Sigmoid colon (tissue), 7 donors: Measurements from ENCODE around the gene FAM13A. TPM values are rescaled to one million over a fixed set of nuclear protein-coding genes. Genes with fewer than 3 reads are reported as not detected.

Experiments used
- DNase-seq: peaks from one replicate; pipeline ENCODE4 v3.0.0-alpha.2; 2019
- H3K27ac ChIP-seq, 4 donors: fragments of 200-600 bp; sonication (generic); one replicate each; pipeline ENCODE4 v1.5.1; 2016 to 2019; ENCODE audit warnings: mild to moderate bottlenecking in 1 of 4
- H3K27me3 ChIP-seq, 3 donors: fragments of 200-600 bp; sonication (generic); one replicate each; pipeline ENCODE4 v1.5.1; 2019; ENCODE audit warnings: mild to moderate bottlenecking in 1 of 3
- H3K36me3 ChIP-seq, 4 donors: fragments of 200-600 bp; sonication (generic); one replicate each; pipeline ENCODE4 v1.5.1; 2016 to 2019
- H3K4me1 ChIP-seq, 4 donors: fragments of 200-600 bp; sonication (generic); one replicate each; pipeline ENCODE4 v1.5.1; 2017 to 2019
- H3K4me3 ChIP-seq, 4 donors: fragments of 200-600 bp; sonication (generic); one replicate each; pipeline ENCODE4 v1.5.1; 2017 to 2019; ENCODE audit warnings: mild to moderate bottlenecking in 2 of 4, moderate library complexity in 1 of 4
- H3K9me3 ChIP-seq, 4 donors: fragments of 200-600 bp in 3 of 4; sonication (generic) in 3 of 4; one replicate each; pipeline versions ENCODE4 v1.5.1 to v1.6.1; 2013 to 2019
- CTCF ChIP-seq, 4 experiments: fragments of 450-650 bp in 3 of 4; fragments of 200-600 bp in 1 of 4; IDR thresholded peaks; one replicate each; pipeline ENCODE4 v1.5.1; 2016 to 2019; ENCODE audit warnings: antibody characterized with exemption in 4 of 4, mild to moderate bottlenecking in 3 of 4, moderate library complexity in 2 of 4
- EP300 ChIP-seq, 4 donors: sonication (generic); formaldehyde crosslinking; IDR thresholded peaks; one replicate each; pipeline ENCODE4 v1.6.1; 2017; ENCODE audit warnings: antibody characterized with exemption in 4 of 4
- POLR2A ChIP-seq, 2 donors: fragments of 450-650 bp; IDR thresholded peaks; one replicate each; pipeline ENCODE4 v1.6.1; 2016; ENCODE audit warnings: antibody characterized with exemption in 2 of 2, mild to moderate bottlenecking in 2 of 2, moderate library complexity in 2 of 2
- POLR2AphosphoS5 ChIP-seq, 4 donors: sonication (generic); formaldehyde crosslinking; IDR thresholded peaks; one replicate each; pipeline ENCODE4 v1.6.1; 2017; ENCODE audit warnings: antibody characterized with exemption in 4 of 4
- WGBS, 2 donors: extraction: QIAGEN DNeasy Blood & Tissue Kit; methylation state at CpG; one replicate each; pipeline ENCODE4 v1.1.7; 2013; 5-methylcytosine and 5-hydroxymethylcytosine counted together
- intact Hi-C: fragments of 100-400 bp; cut with DNase I; formaldehyde crosslinking; loops from one replicate; pipeline ENCODE4 v1.15.1; 2023
- polyA plus RNA-seq, 3 donors: library from polyadenylated mRNA; stranded (reverse); fragments of 200-250 nt; gene quantifications; one replicate each; pipeline ENCODE4 v1.2.3, GENCODE V29; 2013
- total RNA-seq, 4 donors: library from RNA; depleted of rRNA; stranded (reverse); fragments of >200 nt; gene quantifications; one replicate each; pipeline ENCODE4 v1.1.0, GENCODE V29; 2016
- donor health status: healthy with polysubstance abuse.
- donor health status: Bipolar disorder and iron deficiency.
- donor health status: healthy.

FAM13A gene
- total and polyA plus RNA-seq, 7 donors: 9.9 to 49.7 (median 41.1) TPM

DNA sequence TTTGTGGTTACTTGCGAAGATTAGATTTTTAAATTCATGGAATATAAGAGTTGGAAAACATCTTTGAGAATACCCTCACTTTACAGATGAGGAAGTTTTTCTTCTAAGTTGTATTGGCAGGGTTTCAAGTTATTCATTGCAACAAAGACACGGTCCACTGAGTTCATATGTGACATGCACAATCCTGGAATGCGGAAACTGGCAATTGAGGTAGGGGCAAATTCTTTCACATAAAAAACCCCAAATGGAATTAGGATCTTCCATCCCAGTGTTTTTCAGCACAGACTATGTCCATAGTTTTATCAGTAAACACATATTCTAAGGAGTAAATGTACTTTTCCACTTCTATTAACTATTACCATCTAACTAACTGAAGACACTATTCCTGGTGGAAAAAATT is 277.6 kb downstream of the FAM13A start:
- Histone ChIP-seq H3K27me3 (no peaks in the 10 kb centered on the region), H3K36me3 (peaks cover 0 to 84% (median 8%) of the 10 kb centered on the region in 4 donors), H3K9me3 (no peaks in the 10 kb centered on the region), H3K27ac (no peak overlapping the region), H3K4me3 (no peak overlapping the region), H3K4me1 (no peaks in the 10 kb centered on the region)
- intact Hi-C loops: loop anchor here (10.0 kb wide), 1 partner anchor 535 kb away; no protein-coding TSS in a partner anchor
- no peak for DNase-seq
- no peak for TF ChIP-seq POLR2A (IDR thresholded peaks at IDR 0.05)
- no peak for TF ChIP-seq CTCF (IDR thresholded peaks at IDR 0.05)
- TF ChIP-seq POLR2AphosphoS5 (IDR thresholded peaks at IDR 0.05): no peak
- no peak for TF ChIP-seq EP300 (IDR thresholded peaks at IDR 0.05)
- 73 to 79% methylated on average over 3 of the region's 3 CpGs for WGBS, 2 donors

DNA sequence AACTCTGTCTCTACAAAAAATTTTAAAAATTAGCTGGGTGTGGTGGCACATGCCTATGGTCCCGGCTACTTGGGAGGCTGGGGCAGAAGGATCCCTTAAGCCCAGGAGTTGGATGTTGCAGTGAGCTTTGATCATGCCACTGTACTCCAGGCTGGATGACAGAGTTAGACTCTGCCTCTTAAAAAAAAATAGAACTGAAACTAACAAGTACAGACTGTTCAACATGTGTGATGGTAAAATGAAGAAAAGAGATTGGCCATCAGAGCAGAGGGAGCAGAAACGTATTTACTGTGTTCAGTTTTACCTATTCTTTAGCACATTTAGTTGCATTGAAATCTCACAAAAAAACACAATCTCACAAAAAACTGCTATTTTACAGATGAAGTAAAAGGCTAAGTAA is 281.5 kb downstream of the FAM13A start:
- H3K4me1 ChIP-seq: no peaks in the 10 kb centered on the region
- no peaks in the 10 kb centered on the region for H3K27me3 ChIP-seq
- H3K4me3 ChIP-seq: no peak overlapping the region
- H3K9me3 ChIP-seq: no peaks in the 10 kb centered on the region
- WGBS, 2 donors: 90 to 93% methylated on average over 2 of the region's 2 CpGs
- no peak for DNase-seq
- intact Hi-C loops: loop anchor here (10.0 kb wide), 1 partner anchor 539 kb away; no protein-coding TSS in a partner anchor
- H3K36me3 ChIP-seq: peaks cover 0 to 57% (median 4%) of the 10 kb centered on the region in 4 donors
- TF ChIP-seq POLR2AphosphoS5 (IDR thresholded peaks at IDR 0.05) (no peak), POLR2A (IDR thresholded peaks at IDR 0.05) (no peak), CTCF (IDR thresholded peaks at IDR 0.05) (no peak), EP300 (IDR thresholded peaks at IDR 0.05) (no peak)
- no peak overlapping the region for H3K27ac ChIP-seq

- Histone ChIP-seq H3K4me3 (no peak overlapping the region), H3K4me1 (no peaks in the 10 kb centered on the region), H3K36me3 (peaks cover 0 to 54% (median 2%) of the 10 kb centered on the region in 4 donors), H3K9me3 (no peaks in the 10 kb centered on the region), H3K27ac (no peak overlapping the region), H3K27me3 (no peaks in the 10 kb centered on the region)
- DNase-seq: no peak
- intact Hi-C loops: loop anchor here (10.0 kb wide), 1 partner anchor 540 kb away; no protein-coding TSS in a partner anchor
- TF ChIP-seq POLR2A (IDR thresholded peaks at IDR 0.05): no peak
- TF ChIP-seq POLR2AphosphoS5 (IDR thresholded peaks at IDR 0.05): no peak
- TF ChIP-seq EP300 (IDR thresholded peaks at IDR 0.05): no peak
- no peak for TF ChIP-seq CTCF (IDR thresholded peaks at IDR 0.05)
- 95 to 99% methylated on average over 1 of the region's 1 CpG for WGBS, 2 donors
Measured at GRCh38 chr4:88775026-88775425, 282.0 kb downstream of the FAM13A start.

DNA sequence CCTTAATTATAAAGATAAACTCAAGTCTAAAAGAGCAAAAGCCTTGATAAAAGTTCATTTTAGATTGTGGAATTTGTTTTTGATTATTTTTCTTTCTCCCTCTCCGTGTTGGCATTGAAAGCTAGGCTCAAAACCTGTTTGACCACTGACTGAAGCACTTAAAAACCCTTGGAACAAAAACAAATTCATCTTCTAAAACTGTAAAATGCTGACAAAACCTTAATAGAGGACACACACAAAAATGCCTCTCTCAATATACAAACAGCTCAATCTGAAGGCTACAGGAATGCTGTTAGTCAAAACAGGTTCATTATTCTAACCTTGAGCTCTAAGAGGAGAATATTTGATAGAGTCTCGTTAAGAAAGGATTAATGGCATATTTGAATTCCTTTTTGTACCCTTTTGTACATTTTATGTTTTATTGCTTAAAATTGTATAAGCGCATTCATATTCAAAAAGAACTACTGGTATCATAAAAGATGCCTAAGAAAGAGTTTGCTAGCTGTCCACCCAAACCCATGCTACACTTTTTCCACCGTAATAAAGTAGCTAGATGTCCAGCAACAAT is 285.0 kb downstream of the FAM13A start:
- 77 to 87% methylated on average over 4 of the region's 4 CpGs for WGBS, 2 donors
- TF ChIP-seq EP300 (IDR thresholded peaks at IDR 0.05): no peak
- no peak for TF ChIP-seq POLR2A (IDR thresholded peaks at IDR 0.05)
- no peak for TF ChIP-seq POLR2AphosphoS5 (IDR thresholded peaks at IDR 0.05)
- H3K27ac ChIP-seq: no peak overlapping the region
- DNase-seq: no peak
- H3K27me3 ChIP-seq: no peaks in the 10 kb centered on the region
- peaks cover 0 to 31% (median 1%) of the 10 kb centered on the region in 4 donors for H3K36me3 ChIP-seq
- H3K4me3 ChIP-seq: no peak overlapping the region
- H3K4me1 ChIP-seq: no peaks in the 10 kb centered on the region
- no peaks in the 10 kb centered on the region for H3K9me3 ChIP-seq
- intact Hi-C loops: loop anchor here (10.0 kb wide), 1 partner anchor 543 kb away; no protein-coding TSS in a partner anchor

DNA sequence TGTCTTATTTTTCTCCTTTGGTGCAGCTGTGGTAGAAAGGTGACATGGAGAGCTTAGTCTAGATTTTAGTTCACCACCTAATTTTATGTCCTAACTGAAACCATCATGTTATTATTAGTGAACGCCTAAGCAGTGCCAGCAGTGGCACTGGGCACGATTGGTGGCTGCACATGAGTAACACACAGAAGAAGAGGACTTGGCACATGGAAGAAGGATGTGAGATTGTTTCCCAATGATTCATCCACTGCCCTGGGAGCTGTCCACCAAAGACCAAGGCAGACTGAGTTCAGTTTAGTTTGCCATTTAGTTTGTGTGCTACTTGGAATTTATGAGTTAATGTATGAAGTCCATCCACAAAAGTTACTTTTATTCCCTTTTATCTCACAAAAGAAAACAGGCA is 291.3 kb downstream of the FAM13A start:
- H3K27me3 ChIP-seq: no peaks in the 10 kb centered on the region
- H3K9me3 ChIP-seq: no peaks in the 10 kb centered on the region
- peak in 1 of 4 donors; percentile 19 for TF ChIP-seq POLR2AphosphoS5 (IDR thresholded peaks at IDR 0.05)
- no peak for TF ChIP-seq CTCF (IDR thresholded peaks at IDR 0.05)
- H3K4me3 ChIP-seq: no peak overlapping the region
- peak overlapping the region in 2 of 4 donors; percentile 10 to 11 for H3K27ac ChIP-seq
- H3K4me1 ChIP-seq: peaks cover 0 to 12% (median 4%) of the 10 kb centered on the region in 4 donors
- WGBS, 2 donors: 81 to 92% methylated on average over 2 of the region's 2 CpGs
- intact Hi-C loops: no loop called here
- no peak for DNase-seq
- peaks cover 0 to 22% (median 1%) of the 10 kb centered on the region in 4 donors for H3K36me3 ChIP-seq
